Measurements from ENCODE around the gene PCDH19. TPM values are rescaled to one million over a fixed set of nuclear protein-coding genes. Genes with fewer than 3 reads are reported as not detected.

Gene PCDH19
- total RNA-seq, 2 experiments from 2014 or later = not detected

GRCh38 chrX:100356351-100356896 lies 53.6 kb downstream of the PCDH19 start:
- Histone ChIP-seq H3K4me2 (ENCODE audit: low read length) (no peak overlapping the region), H3K4me3 (ENCODE audit: low read depth, low read length, poor library complexity, severe bottlenecking) (no peak overlapping the region), H3K9me2 (ENCODE audit: insufficient read depth, low read length) (no peaks in the 10 kb centered on the region), H4K20me1 (ENCODE audit: insufficient read depth, low read length) (no peaks in the 10 kb centered on the region), H2AFZ (ENCODE audit: low read length) (no peak overlapping the region), H3K79me2 (ENCODE audit: insufficient read depth, low read depth, low read length) (no peaks in the 10 kb centered on the region), H3K36me3 (ENCODE audit: insufficient read depth, low read length) (no peaks in the 10 kb centered on the region), H3K4me1 (ENCODE audit: insufficient read depth, low read length, poor library complexity, severe bottlenecking) (no peaks in the 10 kb centered on the region), H3K9me3 (ENCODE audit: low read length) (no peaks in the 10 kb centered on the region), H3K27ac (ENCODE audit: low read depth, low read length, poor library complexity, severe bottlenecking) (no peak overlapping the region)
- CTCF ChIA-PET (ENCODE audit: unreplicated experiment) = no interaction called here
- no TSS peak for BruUV-seq (replicated peaks)
- DNase-seq (ENCODE audit: low spot score) = no peak
- intact Hi-C loops (cut with micrococcal nuclease; ENCODE audit: unreplicated experiment) = no loop called here
- TF ChIP-seq EZH2phosphoT487 (IDR thresholded peaks at IDR 0.05; ENCODE audit: borderline replicate concordance, low read depth, low read length) (no peak), CTCF (conservative IDR thresholded peaks at IDR 0.05; ENCODE audit: low read length) (no peak)
- POLR2A ChIA-PET = no interaction called here

GRCh38 chrX:100355680-100356079 lies 54.4 kb downstream of the PCDH19 start:
- Histone ChIP-seq H3K9me2 (ENCODE audit: insufficient read depth, low read length) (no peaks in the 10 kb centered on the region), H4K20me1 (ENCODE audit: insufficient read depth, low read length) (no peaks in the 10 kb centered on the region), H3K9me3 (ENCODE audit: low read length) (no peaks in the 10 kb centered on the region), H3K27ac (ENCODE audit: low read depth, low read length, poor library complexity, severe bottlenecking) (no peak overlapping the region), H3K36me3 (ENCODE audit: insufficient read depth, low read length) (no peaks in the 10 kb centered on the region), H3K4me1 (ENCODE audit: insufficient read depth, low read length, poor library complexity, severe bottlenecking) (no peaks in the 10 kb centered on the region), H3K79me2 (ENCODE audit: insufficient read depth, low read depth, low read length) (no peaks in the 10 kb centered on the region), H2AFZ (ENCODE audit: low read length) (no peak overlapping the region), H3K4me3 (ENCODE audit: low read depth, low read length, poor library complexity, severe bottlenecking) (no peak overlapping the region), H3K4me2 (ENCODE audit: low read length) (no peak overlapping the region)
- CTCF ChIA-PET (ENCODE audit: unreplicated experiment) = no interaction called here
- no peak for DNase-seq (ENCODE audit: low spot score)
- TF ChIP-seq EZH2phosphoT487 (IDR thresholded peaks at IDR 0.05; ENCODE audit: borderline replicate concordance, low read depth, low read length) (no peak), CTCF (conservative IDR thresholded peaks at IDR 0.05; ENCODE audit: low read length) (no peak)
- no TSS peak for BruUV-seq (replicated peaks)
- intact Hi-C loops (cut with micrococcal nuclease; ENCODE audit: unreplicated experiment) = no loop called here
- POLR2A ChIA-PET = no interaction called here

GRCh38 chrX:100353326-100353725 lies 56.7 kb downstream of the PCDH19 start:
- Histone ChIP-seq H2AFZ (ENCODE audit: low read length) (no peak overlapping the region), H3K4me1 (ENCODE audit: insufficient read depth, low read length, poor library complexity, severe bottlenecking) (no peaks in the 10 kb centered on the region), H3K9me3 (ENCODE audit: low read length) (no peaks in the 10 kb centered on the region), H3K79me2 (ENCODE audit: insufficient read depth, low read depth, low read length) (no peaks in the 10 kb centered on the region), H3K27ac (ENCODE audit: low read depth, low read length, poor library complexity, severe bottlenecking) (no peak overlapping the region), H3K4me3 (ENCODE audit: low read depth, low read length, poor library complexity, severe bottlenecking) (no peak overlapping the region), H3K9me2 (ENCODE audit: insufficient read depth, low read length) (no peaks in the 10 kb centered on the region), H4K20me1 (ENCODE audit: insufficient read depth, low read length) (no peaks in the 10 kb centered on the region), H3K4me2 (ENCODE audit: low read length) (no peak overlapping the region), H3K36me3 (ENCODE audit: insufficient read depth, low read length) (no peaks in the 10 kb centered on the region)
- BruUV-seq (replicated peaks) = no TSS peak
- CTCF ChIA-PET (ENCODE audit: unreplicated experiment) = no interaction called here
- no peak for DNase-seq (ENCODE audit: low spot score)
- POLR2A ChIA-PET = no interaction called here
- intact Hi-C loops (cut with micrococcal nuclease; ENCODE audit: unreplicated experiment) = no loop called here
- TF ChIP-seq CTCF (conservative IDR thresholded peaks at IDR 0.05; ENCODE audit: low read length) (no peak), EZH2phosphoT487 (IDR thresholded peaks at IDR 0.05; ENCODE audit: borderline replicate concordance, low read depth, low read length) (no peak)
